Loucy (cell line): ENCODE measurements around the gene GHRH.

Experiments used
- H2AFZ ChIP-seq: fragments of 200-600 bp; sonication (generic); 2 replicates; pipeline ENCODE4 v1.6.0; 2016; ENCODE audit warnings: antibody characterized with exemption, mild to moderate bottlenecking, low read length, moderate library complexity
- H3F3A ChIP-seq: fragments of 200-600 bp; 2 replicates; pipeline ENCODE4 v1.6.0; 2016; ENCODE audit warnings: antibody characterized with exemption, low read depth, mild to moderate bottlenecking
- H3K27me3 ChIP-seq: fragments of 200-600 bp; sonication (generic); 2 replicates; pipeline ENCODE4 v1.6.1; 2014; ENCODE audit warnings: low read length, mild to moderate bottlenecking; ENCODE audit not compliant: insufficient read depth, poor library complexity, severe bottlenecking
- H3K36me3 ChIP-seq: fragments of 200-600 bp; sonication (generic); 2 replicates; pipeline ENCODE4 v1.6.1; 2016; ENCODE audit warnings: low read length; ENCODE audit not compliant: insufficient read depth
- H3K4me1 ChIP-seq: fragments of 200-600 bp; sonication (generic); 2 replicates; pipeline ENCODE4 v1.5.1; 2014; ENCODE audit warnings: low read length, mild to moderate bottlenecking; ENCODE audit not compliant: insufficient read depth, poor library complexity, severe bottlenecking
- H3K4me2 ChIP-seq: fragments of 200-600 bp; sonication (generic); 2 replicates; pipeline ENCODE4 v1.6.0; 2014; ENCODE audit warnings: antibody characterized with exemption, low read length, low read depth, mild to moderate bottlenecking; ENCODE audit not compliant: poor library complexity, severe bottlenecking
- H3K4me3 ChIP-seq: fragments of 200-600 bp; sonication (generic); 2 replicates; pipeline ENCODE4 v1.5.1; 2014; ENCODE audit warnings: low read length, mild to moderate bottlenecking, mixed read lengths; ENCODE audit not compliant: poor library complexity, severe bottlenecking
- H3K79me2 ChIP-seq: fragments of 200-600 bp; sonication (generic); 2 replicates; pipeline ENCODE4 v1.6.1; 2014; ENCODE audit warnings: low read length; ENCODE audit not compliant: insufficient read depth
- H3K9ac ChIP-seq: fragments of 200-600 bp; sonication (generic); 2 replicates; pipeline ENCODE4 v1.6.0; 2014; ENCODE audit warnings: mild to moderate bottlenecking, low read depth, low read length, moderate library complexity; ENCODE audit not compliant: poor library complexity, severe bottlenecking
- H3K9me2 ChIP-seq: fragments of 200-600 bp; sonication (generic); replicated peaks from 2 replicates; pipeline ENCODE4 v1.6.1; 2016; ENCODE audit warnings: low read depth, low read length, mixed read lengths
- H3K9me3 ChIP-seq: fragments of 200-600 bp; sonication (generic); 2 replicates; pipeline ENCODE4 v1.6.1; 2014; ENCODE audit warnings: mild to moderate bottlenecking, antibody characterized with exemption, low read length, low read depth; ENCODE audit not compliant: insufficient read depth
- H4K20me1 ChIP-seq: fragments of 200-600 bp; sonication (generic); 2 replicates; pipeline ENCODE4 v1.6.0; 2014; ENCODE audit warnings: antibody characterized with exemption, low read length, mild to moderate bottlenecking; ENCODE audit not compliant: insufficient read depth, poor library complexity, severe bottlenecking
- EZH2phosphoT487 ChIP-seq: fragments of 200-600 bp; IDR thresholded peaks from 2 replicates; pipeline ENCODE4 v1.6.1; 2018; ENCODE audit warnings: antibody characterized with exemption, mild to moderate bottlenecking, moderate library complexity, borderline replicate concordance
- TF ChIP-seq, protein P1 (sequence below): fragments of 200-600 bp; sonication (generic); conservative IDR thresholded peaks from 2 replicates; pipeline ENCODE4 v1.5.1; 2014; ENCODE audit warnings: mild to moderate bottlenecking, antibody characterized with exemption, low read length

The GHRH gene

DNA sequence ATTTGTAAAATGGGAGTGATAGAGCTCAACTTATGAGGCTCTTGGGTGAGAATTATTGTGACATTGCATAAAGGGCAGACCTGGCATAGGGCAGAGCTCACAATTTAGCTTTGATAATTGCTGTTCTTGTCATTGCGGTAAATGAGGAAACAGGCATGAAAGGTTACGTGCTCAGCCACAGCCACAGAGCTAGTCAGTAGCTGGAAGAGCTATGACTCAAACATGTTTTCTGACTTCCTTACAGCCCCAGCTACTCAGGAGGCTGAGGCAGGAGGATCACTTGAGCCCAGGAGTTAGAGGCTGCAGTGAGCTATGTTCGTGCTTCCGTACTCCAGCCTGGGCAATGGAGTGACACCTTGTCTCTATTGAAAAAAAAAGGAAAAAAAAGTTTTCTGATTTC, 3.5 kb upstream of the GHRH start:
- TF ChIP-seq, protein P1, sequence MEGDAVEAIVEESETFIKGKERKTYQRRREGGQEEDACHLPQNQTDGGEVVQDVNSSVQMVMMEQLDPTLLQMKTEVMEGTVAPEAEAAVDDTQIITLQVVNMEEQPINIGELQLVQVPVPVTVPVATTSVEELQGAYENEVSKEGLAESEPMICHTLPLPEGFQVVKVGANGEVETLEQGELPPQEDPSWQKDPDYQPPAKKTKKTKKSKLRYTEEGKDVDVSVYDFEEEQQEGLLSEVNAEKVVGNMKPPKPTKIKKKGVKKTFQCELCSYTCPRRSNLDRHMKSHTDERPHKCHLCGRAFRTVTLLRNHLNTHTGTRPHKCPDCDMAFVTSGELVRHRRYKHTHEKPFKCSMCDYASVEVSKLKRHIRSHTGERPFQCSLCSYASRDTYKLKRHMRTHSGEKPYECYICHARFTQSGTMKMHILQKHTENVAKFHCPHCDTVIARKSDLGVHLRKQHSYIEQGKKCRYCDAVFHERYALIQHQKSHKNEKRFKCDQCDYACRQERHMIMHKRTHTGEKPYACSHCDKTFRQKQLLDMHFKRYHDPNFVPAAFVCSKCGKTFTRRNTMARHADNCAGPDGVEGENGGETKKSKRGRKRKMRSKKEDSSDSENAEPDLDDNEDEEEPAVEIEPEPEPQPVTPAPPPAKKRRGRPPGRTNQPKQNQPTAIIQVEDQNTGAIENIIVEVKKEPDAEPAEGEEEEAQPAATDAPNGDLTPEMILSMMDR, result no peak
- TF ChIP-seq EZH2phosphoT487, result no peak
- no peak overlapping the region for H3K4me3 ChIP-seq
- H4K20me1 ChIP-seq, result no peaks in the 10 kb centered on the region
- no peaks in the 10 kb centered on the region for H3K9me2 ChIP-seq
- H3K9ac ChIP-seq, result no peak overlapping the region
- H3K4me1 ChIP-seq, result peaks cover 4% of the 10 kb centered on the region
- H3K9me3 ChIP-seq, result no peaks in the 10 kb centered on the region
- H3K27me3 ChIP-seq, result no peaks in the 10 kb centered on the region
- no peak overlapping the region for H2AFZ ChIP-seq
- no peaks in the 10 kb centered on the region for H3K36me3 ChIP-seq
- no peak overlapping the region for H3K4me2 ChIP-seq
- H3K79me2 ChIP-seq, result no peaks in the 10 kb centered on the region
- no peaks in the 10 kb centered on the region for H3F3A ChIP-seq

DNA sequence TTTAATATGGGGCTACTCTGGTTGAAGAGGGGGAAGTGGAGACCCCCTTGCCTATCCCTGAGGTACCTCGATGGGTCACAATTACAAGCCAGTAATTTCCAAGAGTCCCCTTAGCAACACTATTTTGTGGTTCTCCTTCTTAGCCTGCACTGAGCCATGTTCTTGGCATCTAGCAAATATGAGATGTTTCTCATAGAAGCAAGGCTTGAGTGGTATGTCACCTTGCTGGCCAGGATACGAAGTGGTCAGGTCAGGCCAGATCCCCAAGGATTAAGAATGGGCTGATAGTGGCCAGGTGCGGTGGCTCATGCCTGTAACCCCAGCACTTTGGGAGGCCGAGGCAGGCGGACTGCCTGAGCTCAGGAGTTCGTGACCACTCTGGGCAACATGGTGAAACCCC, 2.1 kb upstream of the GHRH start:
- Histone ChIP-seq H3K9me3 (no peaks in the 10 kb centered on the region), H3F3A (no peaks in the 10 kb centered on the region), H4K20me1 (no peaks in the 10 kb centered on the region), H3K4me1 (no peaks in the 10 kb centered on the region), H3K4me3 (no peak overlapping the region), H3K79me2 (no peaks in the 10 kb centered on the region), H3K4me2 (no peak overlapping the region), H3K27me3 (no peaks in the 10 kb centered on the region), H3K36me3 (no peaks in the 10 kb centered on the region), H3K9ac (no peak overlapping the region), H3K9me2 (no peaks in the 10 kb centered on the region), H2AFZ (no peak overlapping the region)
- no peak for TF ChIP-seq EZH2phosphoT487

DNA sequence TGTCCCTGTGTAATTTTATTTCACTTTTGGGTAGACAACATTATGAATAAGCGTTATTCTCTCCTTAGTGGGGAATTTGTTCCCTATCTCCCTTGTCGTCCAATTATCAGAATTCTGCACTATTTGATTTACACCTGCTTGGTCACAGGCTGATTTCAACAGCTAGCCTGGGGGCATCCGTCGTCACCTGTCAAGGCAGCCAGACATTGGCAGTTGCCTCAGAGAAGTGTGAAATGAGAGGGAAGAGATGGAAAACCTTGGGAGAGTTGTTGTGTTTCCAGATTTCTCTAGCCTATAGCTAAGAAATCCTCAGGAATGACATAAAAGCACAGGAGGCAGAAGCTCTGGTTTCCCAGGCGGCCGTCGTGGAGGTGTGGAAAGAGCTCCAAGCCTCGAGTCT, 891 bp upstream of the GHRH start:
- no peak overlapping the region for H3K4me3 ChIP-seq
- H3K4me2 ChIP-seq, result no peak overlapping the region
- H3K36me3 ChIP-seq, result no peaks in the 10 kb centered on the region
- no peaks in the 10 kb centered on the region for H3K27me3 ChIP-seq
- no peaks in the 10 kb centered on the region for H3K79me2 ChIP-seq
- no peak overlapping the region for H2AFZ ChIP-seq
- no peaks in the 10 kb centered on the region for H3K9me3 ChIP-seq
- TF ChIP-seq, protein P1, result no peak
- TF ChIP-seq EZH2phosphoT487, result no peak
- H3F3A ChIP-seq, result no peaks in the 10 kb centered on the region
- H4K20me1 ChIP-seq, result no peaks in the 10 kb centered on the region
- H3K9ac ChIP-seq, result no peak overlapping the region
- no peaks in the 10 kb centered on the region for H3K9me2 ChIP-seq
- no peaks in the 10 kb centered on the region for H3K4me1 ChIP-seq

DNA sequence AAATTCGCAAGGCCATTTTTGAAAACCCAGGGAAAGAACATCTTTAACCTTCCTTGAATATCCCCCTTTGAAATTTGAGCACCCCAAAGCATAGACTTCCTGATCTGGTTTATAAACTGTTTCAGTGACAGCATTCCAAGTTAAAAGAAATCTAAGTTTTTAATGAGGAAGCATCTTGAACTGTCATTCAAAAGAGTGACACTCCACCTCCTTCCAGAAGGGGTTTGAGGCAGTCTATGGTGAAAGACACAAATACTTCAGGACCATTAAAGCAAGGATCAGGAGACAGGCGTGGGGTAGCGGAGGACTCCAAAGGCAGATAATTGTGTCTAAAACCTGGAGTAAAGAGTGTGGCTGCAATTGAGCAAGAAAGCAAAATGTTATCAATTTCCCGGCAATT, 691 bp downstream of the GHRH start:
- no peaks in the 10 kb centered on the region for H3K9me2 ChIP-seq
- no peak overlapping the region for H3K4me2 ChIP-seq
- H4K20me1 ChIP-seq, result no peaks in the 10 kb centered on the region
- no peaks in the 10 kb centered on the region for H3K4me1 ChIP-seq
- H3F3A ChIP-seq, result no peaks in the 10 kb centered on the region
- H3K27me3 ChIP-seq, result no peaks in the 10 kb centered on the region
- H2AFZ ChIP-seq, result no peak overlapping the region
- no peaks in the 10 kb centered on the region for H3K9me3 ChIP-seq
- no peak for TF ChIP-seq EZH2phosphoT487
- TF ChIP-seq, protein P1, result no peak
- H3K9ac ChIP-seq, result no peak overlapping the region
- H3K36me3 ChIP-seq, result no peaks in the 10 kb centered on the region
- H3K4me3 ChIP-seq, result no peak overlapping the region
- no peaks in the 10 kb centered on the region for H3K79me2 ChIP-seq
